Neutrophil (primary cell): ENCODE results near the gene UBXN10.

Experiments used
- H3K27ac ChIP-seq: fragments of 200-600 bp; sonication (generic); 2 replicates; pipeline ENCODE4 v1.5.1; 2016; ENCODE audit warnings: mild to moderate bottlenecking, moderate library complexity
- H3K27me3 ChIP-seq: fragments of 200-600 bp; sonication (generic); 2 replicates; pipeline ENCODE4 v1.6.0; 2016; ENCODE audit warnings: mild to moderate bottlenecking
- H3K36me3 ChIP-seq: fragments of 200-600 bp; sonication (generic); 2 replicates; pipeline ENCODE4 v1.5.1; 2017
- H3K4me1 ChIP-seq, 2 experiments: fragments of 200-600 bp in 1 of 2; sonication (generic) in 1 of 2; 1 replicate in 1 of 2; 2 replicates in 1 of 2; pipeline versions ENCODE4 v1.5.1 to v1.6.1; 2013 to 2016; ENCODE audit warnings: low read depth in 1 of 2, low read length in 1 of 2, mild to moderate bottlenecking in 1 of 2, moderate library complexity in 1 of 2; ENCODE audit not compliant: control insufficient read depth in 1 of 2, insufficient read depth in 1 of 2
- H3K4me3 ChIP-seq, 2 experiments: fragments of 200-600 bp in 1 of 2; sonication (generic) in 1 of 2; 1 replicate in 1 of 2; 2 replicates in 1 of 2; pipeline ENCODE4 v1.5.1; 2013 to 2016; ENCODE audit warnings: low read depth in 1 of 2, low read length in 1 of 2, mild to moderate bottlenecking in 1 of 2, moderate library complexity in 1 of 2
- H3K9me3 ChIP-seq: fragments of 200-600 bp; sonication (generic); 2 replicates; pipeline ENCODE4 v1.5.1; 2016
- CTCF ChIP-seq: fragments of 200-600 bp; sonication (generic); IDR thresholded peaks from 2 replicates; pipeline ENCODE4 v1.5.1; 2016; ENCODE audit warnings: antibody characterized with exemption

Gene UBXN10

GRCh38 chr1:20154301-20154831, 31.5 kb upstream of the UBXN10 start:
- Histone ChIP-seq H3K4me1 (peaks cover 0 to 3% of the 10 kb centered on the region in 2 experiments), H3K27ac (no peak overlapping the region), H3K4me3 (no peak overlapping the region), H3K27me3 (peaks cover 6% of the 10 kb centered on the region), H3K9me3 (peaks cover 7% of the 10 kb centered on the region), H3K36me3 (no peaks in the 10 kb centered on the region)
- no peak for TF ChIP-seq CTCF

GRCh38 chr1:20158358-20159070, 27.4 kb upstream of the UBXN10 start:
- TF ChIP-seq CTCF: no peak
- Histone ChIP-seq H3K27me3 (no peaks in the 10 kb centered on the region), H3K27ac (no peak overlapping the region), H3K4me3 (no peak overlapping the region), H3K36me3 (no peaks in the 10 kb centered on the region), H3K4me1 (no peaks in the 10 kb centered on the region), H3K9me3 (peaks cover 33% of the 10 kb centered on the region)

- Histone ChIP-seq H3K36me3 (no peaks in the 10 kb centered on the region), H3K9me3 (peaks cover 33% of the 10 kb centered on the region), H3K27me3 (peaks cover 2% of the 10 kb centered on the region), H3K4me1 (no peaks in the 10 kb centered on the region), H3K27ac (no peak overlapping the region), H3K4me3 (no peak overlapping the region)
- no peak for TF ChIP-seq CTCF
These were observed 25.9 kb upstream of the UBXN10 start for GRCh38 chr1:20160034-20160433.

GRCh38 chr1:20164694-20165202, 21.1 kb upstream of the UBXN10 start:
- H3K9me3 ChIP-seq: peaks cover 22% of the 10 kb centered on the region
- no peak overlapping the region for H3K4me3 ChIP-seq
- TF ChIP-seq CTCF: no peak
- H3K4me1 ChIP-seq: no peaks in the 10 kb centered on the region
- no peaks in the 10 kb centered on the region for H3K36me3 ChIP-seq
- H3K27ac ChIP-seq: no peak overlapping the region
- peaks cover 9% of the 10 kb centered on the region for H3K27me3 ChIP-seq

- peaks cover 9% of the 10 kb centered on the region for H3K27me3 ChIP-seq
- no peak for TF ChIP-seq CTCF
- H3K9me3 ChIP-seq: peaks cover 15% of the 10 kb centered on the region
- no peaks in the 10 kb centered on the region for H3K4me1 ChIP-seq
- no peak overlapping the region for H3K4me3 ChIP-seq
- H3K36me3 ChIP-seq: no peaks in the 10 kb centered on the region
- H3K27ac ChIP-seq: no peak overlapping the region
These were observed 20.4 kb upstream of the UBXN10 start for GRCh38 chr1:20165522-20165951.
